K562 (cell line): ENCODE results near the gene OOSP4B. TPM values are rescaled to one million over a fixed set of nuclear protein-coding genes. Genes with fewer than 3 reads are reported as not detected.

Experiments used
- ATAC-seq: fragments of 200-7000 bp; cut with Tn5 transposase; 3 replicates; pipeline ENCODE4 v1.9.1; 2020; ENCODE audit warnings: moderate library complexity
- BruUV-seq: library from RNA; stranded (reverse); fragments of 400-500 nt; replicated peaks from 2 replicates; lab custom pipeline; 2021; lab: Mats Ljungman, UMichigan
- CTCF ChIA-PET: fragments of 300-600 bp; formaldehyde crosslinking; extraction: SDS; loops from one replicate; lab custom pipeline; 2021; ENCODE audit warnings: low intra/inter-chr PET ratio; lab: Yijun Ruan, JAX
- POLR2A ChIA-PET: fragments of 300-600, 350-650 bp; sonication (Branson Sonifier 250); formaldehyde crosslinking; extraction: SDS; loops from one replicate; lab custom pipeline; 2021; ENCODE audit warnings: antibody characterized with exemption, inconsistent platforms; lab: Yijun Ruan, JAX
- DNase-seq, 4 experiments: peaks; one replicate each; pipeline versions ENCODE4 v3.0.0 to v3.0.0-alpha.2; 2011 to 2018; ENCODE audit warnings: low spot score in 3 of 4, mixed read lengths in 3 of 4; ENCODE audit errors: extremely low read depth in 1 of 4
- FAIRE-seq: peaks from 2 replicates; lab custom pipeline; 2011; peaks lifted over from hg19 to GRCh38; lab: Jason Lieb, UNC
- H2AFZ ChIP-seq: 2 replicates; pipeline ENCODE4 v1.6.0; 2011; ENCODE audit warnings: low read depth, low read length, control low read depth, inconsistent platforms
- H3K27ac ChIP-seq: fragments of 200-600 bp; 3 replicates; pipeline ENCODE4 v1.8.0; 2011; ENCODE audit warnings: low read depth, mild to moderate bottlenecking, control low read depth, inconsistent platforms, low read length, moderate library complexity, mixed read lengths; ENCODE audit errors: extremely low read depth
- H3K27me3 ChIP-seq, 2 experiments: fragments of 300-600 bp in 1 of 2; 2 replicates in 1 of 2; 3 replicates in 1 of 2; pipeline versions ENCODE4 v1.6.0 to v1.8.0; 2011; ENCODE audit warnings: inconsistent platforms in 2 of 2, low read length in 2 of 2, mild to moderate bottlenecking in 1 of 2, mixed read lengths in 1 of 2, moderate library complexity in 1 of 2; ENCODE audit not compliant: control insufficient read depth in 2 of 2, insufficient read depth in 2 of 2
- H3K36me3 ChIP-seq: fragments of 300-600 bp; 3 replicates; pipeline ENCODE4 v1.8.0; 2011; ENCODE audit warnings: mild to moderate bottlenecking, low read length, inconsistent platforms; ENCODE audit not compliant: control insufficient read depth, insufficient read depth
- H3K4me1 ChIP-seq, 2 experiments: fragments of 200-600 bp in 1 of 2; replicated peaks in 1 of 2; 2 replicates in 1 of 2; 3 replicates in 1 of 2; pipeline versions ENCODE4 v1.5.1 to v1.8.0; 2011; ENCODE audit warnings: inconsistent platforms in 2 of 2, low read length in 2 of 2, mild to moderate bottlenecking in 1 of 2, mixed read lengths in 1 of 2, moderate library complexity in 1 of 2; ENCODE audit not compliant: control insufficient read depth in 2 of 2, insufficient read depth in 2 of 2
- H3K4me2 ChIP-seq: 2 replicates; pipeline ENCODE4 v1.6.1; 2011; ENCODE audit warnings: low read length, control low read depth, inconsistent platforms, mixed read lengths; ENCODE audit not compliant: insufficient read depth
- H3K4me3 ChIP-seq: fragments of 200-600 bp; sonication (generic), shearing (Covaris generic); 2 replicates; pipeline ENCODE4 v1.5.1; 2016; ENCODE audit warnings: control low read depth, inconsistent platforms
- H3K79me2 ChIP-seq: fragments of 200-600 bp; 3 replicates; pipeline ENCODE4 v1.8.0; 2011; ENCODE audit warnings: low read length, inconsistent platforms; ENCODE audit not compliant: control insufficient read depth, insufficient read depth
- H3K9ac ChIP-seq, 2 experiments: 2 replicates each; pipeline versions ENCODE4 v1.6.0 to v1.6.1; 2011; ENCODE audit warnings: low read depth in 2 of 2, low read length in 2 of 2, control low read depth in 1 of 2, inconsistent platforms in 1 of 2, mild to moderate bottlenecking in 1 of 2, mixed read lengths in 1 of 2; ENCODE audit not compliant: insufficient read depth in 1 of 2
- H3K9me1 ChIP-seq: one replicate; pipeline ENCODE4 v1.6.0; 2011; ENCODE audit warnings: inconsistent platforms, mild to moderate bottlenecking, low read length, moderate library complexity; ENCODE audit not compliant: control insufficient read depth, insufficient read depth
- H3K9me3 ChIP-seq: replicated peaks from 2 replicates; pipeline ENCODE4 v1.5.1; 2011; ENCODE audit warnings: low read depth, low read length, inconsistent platforms; ENCODE audit not compliant: control insufficient read depth, insufficient read depth
- H4K20me1 ChIP-seq: replicated peaks from 2 replicates; pipeline ENCODE4 v1.6.1; 2011; ENCODE audit warnings: low read length, inconsistent platforms, mixed read lengths; ENCODE audit not compliant: control insufficient read depth, insufficient read depth
- EZH2 ChIP-seq: IDR thresholded peaks from 2 replicates; pipeline ENCODE4 v1.6.1; 2012; ENCODE audit warnings: low read depth, mild to moderate bottlenecking, inconsistent platforms, low read length, borderline replicate concordance
- GATAD2A ChIP-seq: fragments of 450-650 bp; IDR thresholded peaks from 2 replicates; pipeline ENCODE4 v1.6.1; 2017
- L3MBTL2 ChIP-seq: fragments of 450-650 bp; IDR thresholded peaks from 2 replicates; pipeline ENCODE4 v1.6.1; 2016; ENCODE audit warnings: mild to moderate bottlenecking, moderate library complexity
- MBD2 ChIP-seq: sonication (generic); IDR thresholded peaks from 2 replicates; pipeline ENCODE4 v1.6.1; 2016; ENCODE audit warnings: low read depth, borderline replicate concordance
- RBM22 ChIP-seq: fragments of 200-400 bp; formaldehyde crosslinking; IDR thresholded peaks from 2 replicates; pipeline ENCODE4 v1.6.1; 2018; ENCODE audit warnings: low read length, low read depth; ENCODE audit not compliant: poor library complexity, severe bottlenecking
- RBM39 ChIP-seq: fragments of 200-400 bp; formaldehyde crosslinking; optimal IDR thresholded peaks from 2 replicates; pipeline ENCODE3; 2018; ENCODE audit warnings: low read depth, low read length
- SIN3A ChIP-seq, 2 experiments: fragments of 150-350 bp in 1 of 2; IDR thresholded peaks; 2 replicates each; pipeline ENCODE4 v1.6.1; 2011 to 2016; ENCODE audit warnings: borderline replicate concordance in 2 of 2, low read depth in 2 of 2, low read length in 2 of 2, mild to moderate bottlenecking in 2 of 2, moderate library complexity in 2 of 2; ENCODE audit not compliant: control insufficient read depth in 1 of 2
- TOE1 ChIP-seq, 2 experiments: fragments of 450-650 bp in 1 of 2; sonication (generic) in 1 of 2; formaldehyde crosslinking in 1 of 2; IDR thresholded peaks; 2 replicates each; pipeline versions ENCODE4 v1.7.1 to v1.8.0; 2016 to 2022; ENCODE audit warnings: borderline replicate concordance in 2 of 2, mild to moderate bottlenecking in 2 of 2, antibody characterized with exemption in 1 of 2, inconsistent platforms in 1 of 2, low read depth in 1 of 2, missing genetic modification reagents in 1 of 2, moderate library complexity in 1 of 2
- XRCC4 ChIP-seq: IDR thresholded peaks from one replicate; pipeline ENCODE4 v1.6.1; 2011; ENCODE audit not compliant: insufficient read depth, insufficient read length; ENCODE audit errors: extremely low read depth
- ZBTB12 ChIP-seq: fragments of 250-450 bp; sonication (Bioruptor Pico); IDR thresholded peaks from 2 replicates; pipeline ENCODE4 v1.4.0; 2020
- ZBTB8A ChIP-seq: fragments of 450-650 bp; IDR thresholded peaks from 2 replicates; pipeline ENCODE4 v1.6.1; 2018; ENCODE audit warnings: mild to moderate bottlenecking, moderate library complexity; ENCODE audit not compliant: partially characterized antibody
- ZFPM2 ChIP-seq: fragments of 250-450 bp; sonication (Bioruptor Pico); IDR thresholded peaks from 2 replicates; pipeline ENCODE4 v1.5.1; 2022; ENCODE audit warnings: mild to moderate bottlenecking
- ZKSCAN8 ChIP-seq: fragments of 200-800 bp; sonication (Bioruptor generic); IDR thresholded peaks from 2 replicates; pipeline ENCODE4 v1.6.1; 2016; ENCODE audit warnings: missing genetic modification characterization, missing compliant biosample characterization
- ZNF282 ChIP-seq: sonication (generic); formaldehyde crosslinking; IDR thresholded peaks from 2 replicates; pipeline ENCODE4 v1.8.1; 2023; ENCODE audit warnings: missing genetic modification reagents
- WGBS: fragments of 100-300 bp; shearing (Covaris generic); methylation state at CpG from one replicate; pipeline ENCODE4 v1.1.6; 2016; ENCODE audit warnings: low coverage, mixed read lengths; ENCODE audit not compliant: insufficient coverage; ENCODE audit errors: missing lambda C conversion rate; 5-methylcytosine and 5-hydroxymethylcytosine counted together
- in situ Hi-C: fragments of 300-500 bp; cut with MboI; formaldehyde crosslinking; loops from 4 replicates; pipeline ENCODE4 v1.15.0; 2018; ENCODE audit warnings: inconsistent platforms, mixed read lengths
- intact Hi-C: fragments of 100-400 bp; cut with micrococcal nuclease; formaldehyde crosslinking; loops from 2 replicates; pipeline ENCODE4 v1.14.2; 2022
- polyA plus RNA-seq, 8 experiments: library from polyadenylated mRNA; depleted of rRNA in 4 of 8; stranded (reverse) in 5 of 8; unstranded in 3 of 8; fragments of >200 nt; fragmentation: Nextera tagmentation in 2 of 8; fragmentation: Illumina TruSeq in 1 of 8; extraction: Ambion mirVana in 2 of 8; extraction: Trizol in 1 of 8; gene quantifications; 2 replicates each; pipeline versions ENCODE4 v1.2.1 to v1.2.3, GENCODE V29; 2011 to 2014; ENCODE audit warnings: inconsistent platforms in 1 of 8, missing spikeins in 1 of 8
- total RNA-seq, 7 experiments: library from RNA; depleted of rRNA in 6 of 7; stranded (reverse); fragments of >200 nt in 6 of 7; fragmentation: Illumina TruSeq in 2 of 7; extraction: Trizol in 2 of 7; gene quantifications; 2 replicates each; pipeline versions ENCODE4 v1.2.1 to v1.2.3, GENCODE V29; 2011 to 2021; ENCODE audit warnings: low replicate concordance in 1 of 7
- TF ChIP-seq, protein P1 (sequence below): fragments of 450-650 bp; formaldehyde crosslinking; IDR thresholded peaks from 2 replicates; pipeline ENCODE4 v1.4.0; 2020; ENCODE audit warnings: mild to moderate bottlenecking, mixed read lengths
- TF ChIP-seq, protein P2 (sequence below), 2 experiments: fragments of 200-800 bp in 1 of 2; sonication (Bioruptor generic) in 1 of 2; sonication (generic) in 1 of 2; formaldehyde crosslinking in 1 of 2; IDR thresholded peaks in 1 of 2; conservative IDR thresholded peaks in 1 of 2; 2 replicates each; pipeline versions ENCODE4 v1.5.0 to v1.6.1; 2016 to 2020; ENCODE audit warnings: missing compliant biosample characterization in 1 of 2, missing genetic modification characterization in 1 of 2, missing genetic modification reagents in 1 of 2
- TF ChIP-seq, protein P3 (sequence below): fragments of 250-450 bp; sonication (Bioruptor Pico); IDR thresholded peaks from 2 replicates; pipeline ENCODE4 v1.8.0; 2022; ENCODE audit warnings: inconsistent platforms

The OOSP4B gene
- total and polyA plus RNA-seq, 9 of the 15 experiments (the other 6 are each of a cell fraction or from before 2014, with no cell fraction given) = 0.10 to 0.43 (median 0.15) TPM; not detected in 5

- FAIRE-seq (no peak), ATAC-seq (no peak), DNase-seq (peak in 1 of 4 experiments; percentile 8)
- Histone ChIP-seq H4K20me1 (no peaks in the 10 kb centered on the region), H2AFZ (peak overlapping the region; percentile 67), H3K9me1 (no peaks in the 10 kb centered on the region), H3K4me2 (no peak overlapping the region), H3K36me3 (no peaks in the 10 kb centered on the region), H3K27ac (peak overlapping the region; percentile 6; the same call in 1 of the 3 replicates), H3K9me3 (peaks cover 5% of the 10 kb centered on the region; the same call in 1 of the 2 replicates), H3K79me2 (no peaks in the 10 kb centered on the region), H3K4me1 (no peaks in the 10 kb centered on the region), H3K4me3 (no peak overlapping the region), H3K27me3 (no peaks in the 10 kb centered on the region), H3K9ac (no peak overlapping the region)
- intact Hi-C loops (no loop called here), in situ Hi-C loops (no loop called here)
- WGBS = 51% methylated on average over 2 of the region's 2 CpGs
- POLR2A ChIA-PET = no interaction called here
- CTCF ChIA-PET = no interaction called here
- no TSS peak for BruUV-seq
- TF ChIP-seq ZNF282 (CRISPR knock-in tag) (no peak), ZFPM2 (CRISPR knock-in tag) (no peak), XRCC4 (no peak), RBM39 (no peak), MBD2 (no peak), SIN3A (IDR thresholded peaks at IDR 0.05; ENCODE audit: borderline replicate concordance in 2 of 2, control insufficient read depth in 1 of 2, low read depth in 2 of 2, low read length in 2 of 2) (no peak), RBM22 (no peak), L3MBTL2 (no peak), ZBTB8A (no peak), ZKSCAN8 (CRISPR knock-in tag) (no peak), ZBTB12 (CRISPR knock-in tag) (no peak), GATAD2A (no peak), EZH2 (no peak), TOE1 (IDR thresholded peaks at IDR 0.05; ENCODE audit: borderline replicate concordance) (no peak), TOE1 (CRISPR knock-in tag; IDR thresholded peaks at IDR 0.05; ENCODE audit: borderline replicate concordance, low read depth) (no peak)
- TF ChIP-seq, protein P1, sequence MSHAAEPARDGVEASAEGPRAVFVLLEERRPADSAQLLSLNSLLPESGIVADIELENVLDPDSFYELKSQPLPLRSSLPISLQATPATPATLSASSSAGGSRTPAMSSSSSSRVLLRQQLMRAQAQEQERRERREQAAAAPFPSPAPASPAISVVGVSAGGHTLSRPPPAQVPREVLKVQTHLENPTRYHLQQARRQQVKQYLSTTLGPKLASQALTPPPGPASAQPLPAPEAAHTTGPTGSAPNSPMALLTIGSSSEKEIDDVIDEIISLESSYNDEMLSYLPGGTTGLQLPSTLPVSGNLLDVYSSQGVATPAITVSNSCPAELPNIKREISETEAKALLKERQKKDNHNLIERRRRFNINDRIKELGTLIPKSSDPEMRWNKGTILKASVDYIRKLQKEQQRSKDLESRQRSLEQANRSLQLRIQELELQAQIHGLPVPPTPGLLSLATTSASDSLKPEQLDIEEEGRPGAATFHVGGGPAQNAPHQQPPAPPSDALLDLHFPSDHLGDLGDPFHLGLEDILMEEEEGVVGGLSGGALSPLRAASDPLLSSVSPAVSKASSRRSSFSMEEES (CRISPR knock-in tag) = no peak
- TF ChIP-seq, protein P2, sequence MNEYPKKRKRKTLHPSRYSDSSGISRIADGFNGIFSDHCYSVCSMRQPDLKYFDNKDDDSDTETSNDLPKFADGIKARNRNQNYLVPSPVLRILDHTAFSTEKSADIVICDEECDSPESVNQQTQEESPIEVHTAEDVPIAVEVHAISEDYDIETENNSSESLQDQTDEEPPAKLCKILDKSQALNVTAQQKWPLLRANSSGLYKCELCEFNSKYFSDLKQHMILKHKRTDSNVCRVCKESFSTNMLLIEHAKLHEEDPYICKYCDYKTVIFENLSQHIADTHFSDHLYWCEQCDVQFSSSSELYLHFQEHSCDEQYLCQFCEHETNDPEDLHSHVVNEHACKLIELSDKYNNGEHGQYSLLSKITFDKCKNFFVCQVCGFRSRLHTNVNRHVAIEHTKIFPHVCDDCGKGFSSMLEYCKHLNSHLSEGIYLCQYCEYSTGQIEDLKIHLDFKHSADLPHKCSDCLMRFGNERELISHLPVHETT (CRISPR knock-in tag; conservative IDR thresholded peaks at IDR 0.05 in 1 of 2, IDR thresholded peaks at IDR 0.05 in 1 of 2) = no peak
- TF ChIP-seq, protein P3, sequence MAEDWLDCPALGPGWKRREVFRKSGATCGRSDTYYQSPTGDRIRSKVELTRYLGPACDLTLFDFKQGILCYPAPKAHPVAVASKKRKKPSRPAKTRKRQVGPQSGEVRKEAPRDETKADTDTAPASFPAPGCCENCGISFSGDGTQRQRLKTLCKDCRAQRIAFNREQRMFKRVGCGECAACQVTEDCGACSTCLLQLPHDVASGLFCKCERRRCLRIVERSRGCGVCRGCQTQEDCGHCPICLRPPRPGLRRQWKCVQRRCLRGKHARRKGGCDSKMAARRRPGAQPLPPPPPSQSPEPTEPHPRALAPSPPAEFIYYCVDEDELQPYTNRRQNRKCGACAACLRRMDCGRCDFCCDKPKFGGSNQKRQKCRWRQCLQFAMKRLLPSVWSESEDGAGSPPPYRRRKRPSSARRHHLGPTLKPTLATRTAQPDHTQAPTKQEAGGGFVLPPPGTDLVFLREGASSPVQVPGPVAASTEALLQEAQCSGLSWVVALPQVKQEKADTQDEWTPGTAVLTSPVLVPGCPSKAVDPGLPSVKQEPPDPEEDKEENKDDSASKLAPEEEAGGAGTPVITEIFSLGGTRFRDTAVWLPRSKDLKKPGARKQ (CRISPR knock-in tag) = no peak
Observed at GRCh38 chr11:60003729-60004128, 13.3 kb upstream of the OOSP4B start.
